Osteoblast (primary cell): ENCODE data around the gene NTNG1. TPM values are rescaled to one million over a fixed set of nuclear protein-coding genes. Genes with fewer than 3 reads are reported as not detected.

Source experiments
- DNase-seq: peaks from one replicate; pipeline ENCODE4 v3.0.0; 2011; ENCODE audit warnings: low spot score, mixed read lengths; ENCODE audit not compliant: insufficient read length; ENCODE audit errors: missing footprints
- H2AFZ ChIP-seq: 2 replicates; pipeline ENCODE4 v1.6.0; 2011; ENCODE audit warnings: mild to moderate bottlenecking, low read length
- H3K27ac ChIP-seq: 2 replicates; pipeline ENCODE4 v1.5.1; 2011; ENCODE audit warnings: mild to moderate bottlenecking, low read depth, low read length, moderate library complexity
- H3K27me3 ChIP-seq: 2 replicates; pipeline ENCODE4 v1.6.0; 2012; ENCODE audit warnings: mild to moderate bottlenecking, control low read depth, inconsistent platforms, low read length, moderate library complexity; ENCODE audit not compliant: insufficient read depth
- H3K36me3 ChIP-seq: 2 replicates; pipeline ENCODE4 v1.5.1; 2011; ENCODE audit warnings: mild to moderate bottlenecking, low read length, control low read depth, moderate library complexity; ENCODE audit not compliant: insufficient read depth
- H3K4me1 ChIP-seq: 2 replicates; pipeline ENCODE4 v1.5.1; 2011; ENCODE audit warnings: mild to moderate bottlenecking, low read length, control low read depth, moderate library complexity; ENCODE audit not compliant: insufficient read depth
- H3K4me2 ChIP-seq: 2 replicates; pipeline ENCODE4 v1.6.0; 2011; ENCODE audit warnings: mild to moderate bottlenecking, low read length; ENCODE audit not compliant: insufficient read depth
- H3K4me3 ChIP-seq: fragments of 200-600 bp; sonication (generic); 3 replicates; pipeline ENCODE4 v1.5.1; 2012; ENCODE audit warnings: mild to moderate bottlenecking, low read length, inconsistent platforms; ENCODE audit not compliant: insufficient read depth
- H3K79me2 ChIP-seq: 2 replicates; pipeline ENCODE4 v1.6.0; 2012; ENCODE audit warnings: mild to moderate bottlenecking, low read length, control low read depth, inconsistent platforms; ENCODE audit not compliant: insufficient read depth
- H3K9me3 ChIP-seq: 2 replicates; pipeline ENCODE4 v1.5.1; 2011; ENCODE audit warnings: low read depth, low read length, control low read depth
- H4K20me1 ChIP-seq: 2 replicates; pipeline ENCODE4 v1.6.0; 2012; ENCODE audit warnings: mild to moderate bottlenecking, low read length, control low read depth; ENCODE audit not compliant: insufficient read depth
- CTCF ChIP-seq: IDR thresholded peaks from 2 replicates; pipeline ENCODE4 v1.5.1; 2011; ENCODE audit warnings: mild to moderate bottlenecking, low read depth, low read length, moderate library complexity; ENCODE audit errors: extremely low read depth
- total RNA-seq: library from RNA; depleted of rRNA; stranded (reverse); fragments of >200 nt; gene quantifications from 2 replicates; pipeline ENCODE4 v1.2.3, GENCODE V29; 2012

Gene NTNG1
- total RNA-seq, 1 donor: 3.6 TPM

GRCh38 chr1:107147843-107148242 is 7.0 kb downstream of the NTNG1 start:
- no peak for TF ChIP-seq CTCF
- no peak for DNase-seq

GRCh38 chr1:107149946-107150345 is 9.1 kb downstream of the NTNG1 start:
- no peak for TF ChIP-seq CTCF
- no peak overlapping the region for H2AFZ ChIP-seq
- no peak overlapping the region for H3K27ac ChIP-seq

More at GRCh38 chr1:107147843-107148242, 7.0 kb downstream of the NTNG1 start:
- H3K4me3 ChIP-seq: no peak overlapping the region
- no peaks in the 10 kb centered on the region for H3K79me2 ChIP-seq
- no peak overlapping the region for H3K27ac ChIP-seq
- no peaks in the 10 kb centered on the region for H4K20me1 ChIP-seq
- no peak overlapping the region for H3K4me2 ChIP-seq
- no peaks in the 10 kb centered on the region for H3K9me3 ChIP-seq
- H2AFZ ChIP-seq: no peak overlapping the region
- H3K36me3 ChIP-seq: no peaks in the 10 kb centered on the region
- H3K27me3 ChIP-seq: no peaks in the 10 kb centered on the region
- no peaks in the 10 kb centered on the region for H3K4me1 ChIP-seq

GRCh38 chr1:107151295-107151694 is 10.5 kb downstream of the NTNG1 start:
- H3K79me2 ChIP-seq: no peaks in the 10 kb centered on the region
- no peak for TF ChIP-seq CTCF
- no peak for DNase-seq
- no peaks in the 10 kb centered on the region for H3K9me3 ChIP-seq
- H3K4me2 ChIP-seq: no peak overlapping the region
- no peak overlapping the region for H2AFZ ChIP-seq
- H3K36me3 ChIP-seq: no peaks in the 10 kb centered on the region
- no peaks in the 10 kb centered on the region for H3K27me3 ChIP-seq
- H3K4me1 ChIP-seq: no peaks in the 10 kb centered on the region
- H3K27ac ChIP-seq: no peak overlapping the region
- no peak overlapping the region for H3K4me3 ChIP-seq
- no peaks in the 10 kb centered on the region for H4K20me1 ChIP-seq

More at GRCh38 chr1:107149946-107150345, 9.1 kb downstream of the NTNG1 start:
- no peak for DNase-seq
- H3K4me1 ChIP-seq: no peaks in the 10 kb centered on the region
- H3K27me3 ChIP-seq: no peaks in the 10 kb centered on the region
- H3K4me2 ChIP-seq: no peak overlapping the region
- H4K20me1 ChIP-seq: no peaks in the 10 kb centered on the region
- no peaks in the 10 kb centered on the region for H3K36me3 ChIP-seq
- no peak overlapping the region for H3K4me3 ChIP-seq
- no peaks in the 10 kb centered on the region for H3K9me3 ChIP-seq
- no peaks in the 10 kb centered on the region for H3K79me2 ChIP-seq

- H4K20me1 ChIP-seq: no peaks in the 10 kb centered on the region
- no peak for TF ChIP-seq CTCF
- no peak overlapping the region for H3K27ac ChIP-seq
- H3K4me3 ChIP-seq: no peak overlapping the region
- H3K79me2 ChIP-seq: no peaks in the 10 kb centered on the region
- H2AFZ ChIP-seq: no peak overlapping the region
- H3K27me3 ChIP-seq: no peaks in the 10 kb centered on the region
- H3K4me1 ChIP-seq: no peaks in the 10 kb centered on the region
- H3K9me3 ChIP-seq: no peaks in the 10 kb centered on the region
- no peak for DNase-seq
- H3K4me2 ChIP-seq: no peak overlapping the region
- H3K36me3 ChIP-seq: no peaks in the 10 kb centered on the region
These were observed 11.6 kb downstream of the NTNG1 start for GRCh38 chr1:107152395-107152794.
